GM19372 (cell line): ENCODE measurements around the gene KCNG1.
"Not testable (repeated sequence)": the region's sequence is repeated elsewhere in the genome, so short reads cannot be mapped to it uniquely, and the experiment has no call there.

ENCODE experiments used
- ATAC-seq: cut with Tn5 transposase; IDR thresholded peaks from one replicate; pipeline ENCODE4 v1.9.1; 2021; ENCODE audit warnings: mild to moderate bottlenecking, low read depth, moderate library complexity; ENCODE audit not compliant: unreplicated experiment

Gene KCNG1

GRCh38 chr20:51022803-51023616 is at the start of gene KCNG1:
TSS of gene KCNG1 (minus strand) at chr20:51023107. CDS start at chr20:51010338, 12,769 bp downstream.
- no peak for ATAC-seq

GRCh38 chr20:51070621-51071020 is 47.7 kb upstream of the KCNG1 start:
- ATAC-seq = no peak

- no peak for ATAC-seq
Observed at GRCh38 chr20:51067792-51068191, 44.9 kb upstream of the KCNG1 start.

- ATAC-seq = no peak
Observed at GRCh38 chr20:51065615-51066014, 42.7 kb upstream of the KCNG1 start.

GRCh38 chr20:51064137-51064536 is 41.2 kb upstream of the KCNG1 start:
- no peak for ATAC-seq

GRCh38 chr20:51062065-51062464 is 39.2 kb upstream of the KCNG1 start:
- ATAC-seq = no peak

- ATAC-seq = no peak
Observed at GRCh38 chr20:51061418-51062045, 38.6 kb upstream of the KCNG1 start.

- no peak for ATAC-seq
Observed at GRCh38 chr20:51060301-51060700, 37.4 kb upstream of the KCNG1 start.

- no peak for ATAC-seq
Observed at GRCh38 chr20:51059862-51060261, 37.0 kb upstream of the KCNG1 start.

- ATAC-seq = no peak
Observed at GRCh38 chr20:51058017-51058416, 35.1 kb upstream of the KCNG1 start.

GRCh38 chr20:51054233-51054632 is 31.3 kb upstream of the KCNG1 start:
- no peak for ATAC-seq

- no peak for ATAC-seq
Observed at GRCh38 chr20:51050531-51051075, 27.7 kb upstream of the KCNG1 start.

- no peak for ATAC-seq
Observed at GRCh38 chr20:51046021-51046985, 23.4 kb upstream of the KCNG1 start.

GRCh38 chr20:51045492-51045891 is 22.6 kb upstream of the KCNG1 start:
- ATAC-seq = not testable (repeated sequence)

GRCh38 chr20:51044796-51045195 is 21.9 kb upstream of the KCNG1 start:
- ATAC-seq = no peak

- ATAC-seq = no peak
Observed at GRCh38 chr20:51043811-51044210, 20.9 kb upstream of the KCNG1 start.

- no peak for ATAC-seq
Observed at GRCh38 chr20:51042657-51043247, 19.8 kb upstream of the KCNG1 start.

GRCh38 chr20:51042064-51042463 is 19.2 kb upstream of the KCNG1 start:
- no peak for ATAC-seq

GRCh38 chr20:51037532-51038115 is 14.7 kb upstream of the KCNG1 start:
- ATAC-seq = no peak
